ENCODE results near the gene SOX1. TPM values are rescaled to one million over a fixed set of nuclear protein-coding genes. Genes with fewer than 3 reads are reported as not detected.

The SOX1 gene
- total RNA-seq, 1 donor from 2014 or later: not detected

DNA sequence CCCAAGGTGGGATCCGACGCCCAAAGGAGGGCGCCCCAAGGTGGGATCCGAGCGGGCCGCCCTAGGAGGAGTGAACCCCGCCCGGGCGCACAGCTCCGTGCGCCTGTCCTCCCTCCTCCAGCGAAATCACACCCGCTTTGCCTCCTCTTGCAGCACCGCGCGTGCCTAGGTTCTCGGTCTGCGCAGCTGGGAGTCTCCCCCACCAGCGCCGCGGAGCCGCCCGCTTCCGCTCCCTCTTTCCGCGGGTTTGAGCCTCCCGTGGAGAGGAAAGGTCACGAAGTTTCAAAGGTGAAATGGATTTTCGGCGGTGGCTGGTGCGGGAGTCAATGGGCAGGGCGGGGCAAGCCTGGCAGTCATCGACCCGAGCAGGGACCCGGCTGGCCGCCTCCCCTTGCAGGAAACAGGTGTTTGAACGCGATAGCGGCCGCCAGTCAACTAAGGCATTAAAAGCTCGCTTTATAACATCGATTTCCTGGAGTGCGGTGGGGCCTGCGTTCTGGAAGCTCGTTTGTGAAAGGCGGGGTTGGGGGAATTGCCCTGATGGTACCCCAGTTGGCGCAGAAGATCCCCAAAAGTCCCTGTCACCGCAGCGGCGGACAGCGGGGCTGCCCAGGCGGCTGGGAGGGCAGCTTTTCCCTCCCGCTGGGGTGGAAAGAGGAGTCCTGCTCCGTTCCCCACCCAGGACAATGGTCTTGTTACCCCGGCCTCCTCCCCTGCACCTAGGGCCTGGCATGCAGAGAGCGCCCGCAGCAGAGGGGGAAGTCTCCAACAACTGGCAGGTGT is 9.0 kb upstream of the SOX1 start:
- DNase-seq (ENCODE audit: low spot score) (no peak), ATAC-seq (no peak)
- intact Hi-C loops (cut with DNase I): no loop called here

DNA sequence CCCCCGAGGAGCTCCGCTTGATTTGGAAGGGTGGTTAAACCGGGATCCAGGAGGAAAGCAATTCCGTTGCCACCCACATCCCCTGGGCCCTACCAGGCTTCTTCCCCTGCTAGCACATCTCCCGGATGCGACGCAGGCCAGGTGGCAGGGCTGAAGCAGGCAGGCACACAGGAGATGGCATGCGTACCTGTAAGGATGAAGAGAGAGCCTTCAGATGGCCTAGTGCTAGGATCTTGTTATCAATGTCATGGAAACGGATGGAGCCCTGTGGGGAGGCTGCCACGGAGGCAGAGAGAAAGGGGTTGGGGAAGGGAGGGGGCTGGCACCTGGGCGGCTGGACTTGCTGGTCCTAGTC is 8.5 kb upstream of the SOX1 start:
- DNase-seq (ENCODE audit: low spot score): no peak
- intact Hi-C loops (cut with DNase I): no loop called here
- ATAC-seq: no peak

DNA sequence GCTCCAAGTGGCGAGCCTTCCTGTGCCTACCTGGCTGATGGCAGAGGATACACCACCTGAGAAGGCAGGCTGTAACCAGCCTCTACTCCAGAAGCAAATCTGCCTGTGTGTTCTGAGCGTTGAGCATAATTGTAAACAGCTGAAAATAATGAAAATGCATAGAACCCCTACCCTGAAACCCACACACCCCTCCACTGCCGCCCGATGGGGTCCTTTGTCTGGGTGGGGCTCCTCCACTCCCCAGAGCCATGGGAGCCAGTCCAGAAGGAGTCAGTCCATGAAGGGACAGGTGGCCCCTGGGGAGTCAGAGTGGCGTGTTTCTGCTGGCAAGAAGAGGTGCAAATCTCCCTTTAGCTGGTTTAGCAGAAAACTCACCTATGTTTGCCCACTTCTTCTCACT is 8.0 kb upstream of the SOX1 start:
- no peak for DNase-seq (ENCODE audit: low spot score)
- intact Hi-C loops (cut with DNase I): no loop called here
- no peak for ATAC-seq

DNA sequence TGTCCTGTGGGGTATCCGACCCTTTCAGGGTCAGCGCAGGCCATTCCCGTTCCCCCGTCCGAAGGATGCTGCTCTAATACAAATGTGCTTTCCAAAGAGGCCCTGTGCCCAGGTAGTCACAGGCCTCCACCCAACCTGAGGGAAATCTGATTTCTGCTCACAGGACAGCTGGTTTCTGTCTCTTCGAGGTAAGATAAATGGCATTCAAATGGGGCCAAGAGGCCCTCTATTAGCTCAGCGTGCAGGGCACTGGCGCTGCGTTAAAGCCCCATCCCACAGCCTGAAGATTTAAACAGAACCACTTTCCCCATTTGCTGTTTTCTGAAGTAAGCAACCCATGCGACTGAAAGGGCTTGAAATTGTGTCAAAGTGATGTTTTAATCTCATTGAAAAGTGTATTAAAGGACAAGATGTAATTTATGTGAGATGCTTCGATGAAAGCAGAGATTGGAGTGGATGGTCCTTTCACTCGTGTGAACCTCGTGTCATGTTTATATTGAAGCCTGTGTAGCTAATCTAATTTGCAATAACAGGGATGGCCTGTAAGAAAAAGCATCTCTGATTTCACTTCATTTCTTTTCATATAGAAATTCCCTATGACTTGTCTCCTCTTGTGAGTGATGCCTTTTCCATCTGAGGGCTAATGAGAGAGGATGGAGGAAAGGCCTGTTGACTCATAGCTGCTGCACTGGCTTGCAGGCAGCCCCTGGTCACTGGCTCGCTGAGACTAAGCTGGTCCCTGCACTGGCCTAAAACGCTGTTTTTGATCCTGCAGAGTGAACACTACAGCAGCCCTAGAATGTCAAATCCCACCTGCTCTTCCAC is 7.3 kb upstream of the SOX1 start:
- no peak for ATAC-seq
- no peak for DNase-seq (ENCODE audit: low spot score)
- intact Hi-C loops (cut with DNase I): no loop called here

DNA sequence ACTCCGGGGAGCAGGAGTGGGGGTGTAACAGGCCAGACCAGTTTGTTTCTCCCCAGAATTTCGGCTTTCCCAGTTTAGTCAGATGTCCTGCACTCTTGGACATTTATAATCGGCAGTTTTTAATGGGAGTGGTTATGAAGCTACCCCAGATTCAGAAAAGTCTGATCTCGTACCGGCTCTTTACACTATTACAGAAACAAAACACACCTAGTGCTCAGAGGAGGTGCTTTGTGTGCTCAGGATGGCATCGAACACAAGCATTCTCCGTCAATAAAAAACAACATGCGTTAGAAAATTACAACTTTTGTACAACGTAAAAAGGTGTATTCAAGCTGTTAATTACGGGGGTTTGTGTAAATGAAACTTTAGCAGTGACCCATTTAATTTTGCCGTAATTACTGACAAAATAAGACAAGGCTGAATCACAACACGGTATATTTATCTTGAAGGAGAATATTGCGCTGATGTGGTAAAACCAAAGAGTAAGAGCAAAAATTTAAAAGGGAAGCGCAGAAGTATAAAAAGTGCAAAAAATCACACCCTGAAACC is 6.6 kb upstream of the SOX1 start:
- ATAC-seq (no peak), DNase-seq (ENCODE audit: low spot score) (no peak)
- intact Hi-C loops (cut with DNase I): no loop called here

DNA sequence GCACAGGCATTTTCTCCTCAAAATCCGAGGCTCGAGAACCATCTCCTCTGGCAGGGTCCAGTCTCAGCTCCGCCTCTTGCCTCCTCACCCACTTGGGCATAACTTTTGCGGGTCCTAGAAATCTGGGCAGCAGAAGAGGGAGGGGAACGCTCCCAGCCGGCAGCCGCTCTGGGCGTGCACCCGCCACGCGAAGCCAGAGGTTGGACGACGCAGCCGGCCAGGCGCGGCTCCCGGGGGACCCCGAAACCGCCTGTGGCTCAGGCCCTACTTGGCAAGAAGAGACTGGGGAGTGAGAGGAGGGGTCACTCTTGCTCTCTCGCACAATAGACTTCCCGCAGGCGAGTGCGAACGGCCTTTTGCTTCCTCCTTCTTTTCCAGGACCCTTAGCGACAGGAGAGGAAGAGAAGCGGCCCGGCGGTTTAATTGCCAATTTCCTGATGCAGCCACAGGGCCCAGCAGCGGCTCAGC is 6.0 kb upstream of the SOX1 start:
- ATAC-seq (no peak), DNase-seq (ENCODE audit: low spot score) (no peak)

DNA sequence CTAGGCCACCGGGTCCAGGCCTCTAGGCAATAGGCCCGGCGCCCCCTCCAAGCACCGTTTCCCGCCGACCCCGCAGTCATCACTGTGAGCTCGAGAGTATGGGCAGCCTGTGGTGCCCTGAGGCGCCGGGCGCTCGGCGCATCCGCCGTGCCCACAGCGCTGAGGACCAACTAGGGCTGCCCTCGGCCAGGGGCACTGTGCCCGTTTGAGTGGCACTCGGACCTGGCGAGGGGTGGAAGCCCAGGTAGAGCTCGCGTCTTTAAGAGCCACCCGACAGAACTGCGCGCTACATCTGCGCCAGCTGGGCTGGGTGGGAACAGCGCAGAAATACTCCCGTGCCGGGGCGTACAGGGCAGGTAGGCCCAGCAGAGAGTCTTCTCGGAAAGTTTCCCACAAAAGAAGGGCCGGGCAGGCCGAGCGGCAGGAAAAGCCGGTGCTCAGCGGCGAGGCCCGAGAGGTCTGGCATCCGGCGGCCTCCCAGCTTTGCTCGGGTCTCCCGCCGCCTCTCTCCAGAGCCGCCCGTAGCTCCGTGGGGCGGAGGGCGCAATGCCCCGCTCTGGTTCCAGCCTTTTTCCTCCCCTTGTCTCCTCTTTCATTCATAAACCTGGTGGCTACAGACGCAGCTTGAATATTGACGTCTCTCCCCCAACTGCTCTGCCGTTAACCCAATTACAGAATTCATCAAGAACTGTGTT is 5.4 kb upstream of the SOX1 start:
- no peak for ATAC-seq
- no peak for DNase-seq (ENCODE audit: low spot score)
- intact Hi-C loops (cut with DNase I): no loop called here

More for the DNA sequence above, 6.0 kb upstream of the SOX1 start:
- intact Hi-C loops (cut with DNase I): no loop called here

DNA sequence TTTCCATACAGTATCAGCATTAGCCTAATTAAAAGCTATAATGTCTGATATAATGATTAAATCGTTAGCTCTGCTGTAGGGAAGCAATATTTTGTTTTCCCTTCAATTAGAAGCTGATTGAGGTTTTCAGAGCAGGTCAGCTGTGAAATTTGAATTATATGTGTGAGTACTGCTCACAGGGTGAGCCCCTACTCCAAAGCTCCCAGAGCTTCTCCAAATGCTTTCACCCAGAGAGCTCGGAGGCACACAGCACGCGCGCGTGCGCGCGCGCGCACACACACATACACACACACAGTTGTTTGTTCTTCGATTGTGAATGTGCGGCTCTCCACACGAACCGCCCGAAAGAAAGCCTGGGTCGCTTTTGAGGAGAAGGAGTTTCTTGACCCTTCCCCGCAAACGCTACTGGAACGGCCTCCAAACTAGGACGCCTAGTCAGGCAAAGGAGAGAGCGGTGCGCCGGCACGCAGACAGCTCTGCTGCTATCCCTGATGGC is 4.8 kb upstream of the SOX1 start:
- intact Hi-C loops (cut with DNase I): no loop called here

DNA sequence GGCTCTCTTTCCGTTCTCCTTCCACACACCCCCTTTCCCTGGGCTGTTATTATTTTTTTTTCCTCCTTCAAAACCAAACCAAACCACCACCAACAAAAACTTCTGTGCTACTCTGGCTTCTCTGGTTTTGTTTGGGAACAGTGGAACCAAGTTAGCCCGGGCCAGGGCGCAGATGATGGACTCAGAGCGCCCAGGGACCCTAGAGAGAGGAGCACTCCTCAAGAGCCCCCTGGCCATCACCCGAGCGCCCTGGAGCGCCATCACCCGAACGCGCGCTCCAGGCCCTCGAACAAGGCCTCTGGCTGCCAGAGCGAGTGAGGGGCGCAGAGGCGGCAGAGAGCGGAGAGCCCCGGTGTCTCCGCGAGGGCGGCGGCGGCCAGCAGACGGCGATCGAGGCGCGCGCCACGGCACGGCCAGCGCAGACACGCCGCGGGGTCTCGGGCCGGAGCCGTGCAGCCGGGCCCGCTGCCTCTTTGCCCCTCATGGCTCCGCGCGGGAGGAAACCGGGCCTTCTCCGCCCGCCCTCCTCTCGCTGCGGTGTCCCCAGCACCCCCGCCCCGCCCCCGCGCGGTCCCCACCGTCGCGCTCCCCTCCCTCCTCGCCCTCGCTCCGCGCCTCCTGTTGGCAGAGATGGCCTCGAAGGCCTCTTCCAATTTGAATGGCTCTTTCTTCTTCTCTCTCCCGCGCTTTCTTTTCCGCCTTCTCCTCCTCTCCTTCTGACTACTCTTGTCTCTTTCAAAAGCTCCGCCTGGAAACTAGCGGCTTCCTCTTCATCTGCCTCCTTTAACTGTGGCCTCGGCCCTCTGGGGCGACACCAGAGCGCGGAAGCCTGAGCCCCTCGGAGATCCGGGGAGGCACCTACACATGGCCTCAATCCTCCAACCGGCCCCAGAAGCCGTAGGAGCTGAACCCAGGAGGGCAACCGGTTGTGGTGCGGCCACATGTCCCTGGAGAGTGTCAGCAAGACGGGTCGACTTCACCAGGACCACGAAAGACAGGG is 4.1 kb upstream of the SOX1 start:
- DNase-seq (ENCODE audit: low spot score) (no peak), ATAC-seq (no peak)
- intact Hi-C loops (cut with DNase I): no loop called here

More for the DNA sequence above, 4.8 kb upstream of the SOX1 start:
- DNase-seq (ENCODE audit: low spot score): no peak
- ATAC-seq: no peak

DNA sequence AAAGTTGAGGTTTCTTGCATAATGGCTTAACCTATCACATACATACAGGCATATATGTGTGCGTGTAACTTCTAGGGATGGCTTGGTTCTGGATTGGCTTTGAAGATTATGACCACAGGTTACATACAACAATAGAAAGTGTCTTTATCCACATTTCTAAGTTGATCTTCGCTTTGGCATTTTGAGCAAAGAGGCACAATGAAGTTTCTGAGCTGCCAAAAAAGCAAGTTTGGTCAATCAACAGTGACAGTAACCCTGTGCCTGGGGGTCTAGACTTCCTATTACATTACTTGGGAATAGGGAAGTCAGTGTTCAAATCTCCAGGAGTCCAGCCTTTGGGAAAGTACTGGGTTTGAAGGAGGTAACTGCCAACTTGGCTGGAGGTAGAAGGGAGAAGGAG is 3.1 kb upstream of the SOX1 start:
- intact Hi-C loops (cut with DNase I): no loop called here
- no peak for ATAC-seq
- no peak for DNase-seq (ENCODE audit: low spot score)

DNA sequence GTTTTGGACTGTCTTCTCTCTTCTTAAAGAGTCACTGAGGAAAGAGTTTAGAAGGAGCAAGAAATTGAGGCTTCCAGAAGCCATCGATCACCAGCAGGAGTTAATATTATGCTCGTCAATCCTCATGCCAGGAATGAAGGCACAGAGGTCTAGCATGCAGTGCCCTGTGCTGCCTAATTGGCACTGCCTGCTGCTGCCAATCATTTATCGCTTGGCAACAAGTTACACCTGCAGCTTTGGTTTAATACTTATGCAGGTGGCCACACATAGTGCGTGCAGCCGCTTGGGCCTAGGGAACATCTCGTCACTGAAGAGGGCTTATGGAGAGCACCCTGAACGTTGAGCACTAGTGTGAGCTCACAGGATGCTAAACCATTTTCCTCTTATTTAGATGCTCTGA is 2.7 kb upstream of the SOX1 start:
- DNase-seq (ENCODE audit: low spot score): no peak
- no peak for ATAC-seq
- intact Hi-C loops (cut with DNase I): no loop called here

DNA sequence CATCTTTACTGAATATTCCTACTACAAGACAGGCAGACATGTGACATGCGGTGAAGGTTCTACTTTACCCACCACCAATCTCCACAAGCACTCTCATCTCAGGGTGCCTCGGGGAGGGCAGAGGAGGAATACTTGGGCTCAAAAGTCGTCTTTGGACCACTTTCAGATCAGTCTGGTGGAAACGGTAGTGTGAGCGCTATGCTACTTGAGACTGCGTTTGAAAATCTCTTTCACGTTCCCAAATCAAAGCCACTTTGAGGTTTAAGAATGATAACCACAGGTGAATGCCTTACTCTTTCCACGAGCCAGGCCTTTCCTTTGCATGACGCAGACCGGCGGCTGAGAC is 1.5 kb upstream of the SOX1 start:
- DNase-seq (ENCODE audit: low spot score): no peak
- intact Hi-C loops (cut with DNase I): no loop called here
- ATAC-seq: no peak

DNA sequence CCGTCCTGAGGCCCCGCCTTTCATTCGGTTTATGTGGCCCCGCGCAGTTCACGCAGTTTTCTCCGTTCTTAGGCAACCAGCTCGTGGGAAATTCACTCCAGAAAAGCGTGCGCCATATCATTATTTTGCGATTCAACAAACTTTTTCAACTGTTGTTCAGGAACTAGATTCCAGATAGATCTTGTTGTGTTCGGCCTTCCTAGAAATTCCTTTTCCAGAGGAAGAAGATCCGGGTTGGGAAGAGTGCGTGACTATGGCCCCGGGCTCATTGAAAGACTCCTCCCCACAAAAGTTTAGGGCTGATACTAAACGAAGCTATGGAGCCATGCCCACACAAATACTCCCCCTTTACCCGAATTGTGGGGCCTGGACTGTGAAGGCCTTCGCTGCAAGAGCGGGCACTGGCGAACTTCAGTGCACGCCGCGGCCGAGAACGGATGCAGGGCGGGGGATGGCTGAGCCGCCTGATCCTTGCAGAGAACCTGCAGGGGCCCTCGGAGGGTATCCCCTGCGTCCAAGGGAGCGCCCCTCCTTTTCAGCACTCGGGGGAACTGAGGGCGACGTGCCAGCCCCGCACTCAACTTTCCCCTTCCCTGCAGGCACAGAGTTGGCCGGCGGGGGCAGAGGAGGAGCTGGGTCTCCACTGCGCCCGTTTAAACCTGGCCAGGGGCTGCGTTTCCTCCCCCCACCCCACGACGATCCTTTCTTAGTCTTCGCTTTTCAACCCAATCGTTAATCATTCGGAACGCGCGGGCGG is 904 bp upstream of the SOX1 start:
- intact Hi-C loops (cut with DNase I): no loop called here
- ATAC-seq (no peak), DNase-seq (ENCODE audit: low spot score) (no peak)

DNA sequence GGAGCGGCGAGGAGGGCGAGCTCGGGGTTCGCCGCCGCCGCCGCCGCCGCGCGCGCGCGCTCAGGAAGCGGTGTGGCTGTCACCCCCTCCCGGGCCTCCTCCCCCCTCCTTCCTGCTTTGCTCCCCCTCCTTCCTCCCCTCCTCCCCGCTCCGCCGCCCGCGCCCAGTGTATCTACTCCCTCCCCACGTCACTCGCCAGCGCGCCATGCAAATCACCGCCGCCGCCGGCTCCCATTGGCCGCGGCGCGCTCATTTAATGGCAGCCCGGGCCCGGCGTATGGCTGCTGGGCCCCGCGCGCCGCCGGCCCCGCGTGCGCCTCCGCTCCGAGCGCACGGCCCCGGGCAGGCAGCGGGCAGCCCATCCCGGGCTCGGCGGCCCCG is 335 bp upstream of the SOX1 start:
- no peak for DNase-seq (ENCODE audit: low spot score)
- intact Hi-C loops (cut with DNase I): no loop called here
- ATAC-seq: peak; percentile 36

DNA sequence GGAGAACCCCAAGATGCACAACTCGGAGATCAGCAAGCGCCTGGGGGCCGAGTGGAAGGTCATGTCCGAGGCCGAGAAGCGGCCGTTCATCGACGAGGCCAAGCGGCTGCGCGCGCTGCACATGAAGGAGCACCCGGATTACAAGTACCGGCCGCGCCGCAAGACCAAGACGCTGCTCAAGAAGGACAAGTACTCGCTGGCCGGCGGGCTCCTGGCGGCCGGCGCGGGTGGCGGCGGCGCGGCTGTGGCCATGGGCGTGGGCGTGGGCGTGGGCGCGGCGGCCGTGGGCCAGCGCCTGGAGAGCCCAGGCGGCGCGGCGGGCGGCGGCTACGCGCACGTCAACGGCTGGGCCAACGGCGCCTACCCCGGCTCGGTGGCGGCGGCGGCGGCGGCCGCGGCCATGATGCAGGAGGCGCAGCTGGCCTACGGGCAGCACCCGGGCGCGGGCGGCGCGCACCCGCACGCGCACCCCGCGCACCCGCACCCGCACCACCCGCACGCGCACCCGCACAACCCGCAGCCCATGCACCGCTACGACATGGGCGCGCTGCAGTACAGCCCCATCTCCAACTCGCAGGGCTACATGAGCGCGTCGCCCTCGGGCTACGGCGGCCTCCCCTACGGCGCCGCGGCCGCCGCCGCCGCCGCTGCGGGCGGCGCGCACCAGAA is 1.1 kb downstream of the SOX1 start:
- no peak for DNase-seq (ENCODE audit: low spot score)
- intact Hi-C loops (cut with DNase I): no loop called here
- no peak for ATAC-seq

DNA sequence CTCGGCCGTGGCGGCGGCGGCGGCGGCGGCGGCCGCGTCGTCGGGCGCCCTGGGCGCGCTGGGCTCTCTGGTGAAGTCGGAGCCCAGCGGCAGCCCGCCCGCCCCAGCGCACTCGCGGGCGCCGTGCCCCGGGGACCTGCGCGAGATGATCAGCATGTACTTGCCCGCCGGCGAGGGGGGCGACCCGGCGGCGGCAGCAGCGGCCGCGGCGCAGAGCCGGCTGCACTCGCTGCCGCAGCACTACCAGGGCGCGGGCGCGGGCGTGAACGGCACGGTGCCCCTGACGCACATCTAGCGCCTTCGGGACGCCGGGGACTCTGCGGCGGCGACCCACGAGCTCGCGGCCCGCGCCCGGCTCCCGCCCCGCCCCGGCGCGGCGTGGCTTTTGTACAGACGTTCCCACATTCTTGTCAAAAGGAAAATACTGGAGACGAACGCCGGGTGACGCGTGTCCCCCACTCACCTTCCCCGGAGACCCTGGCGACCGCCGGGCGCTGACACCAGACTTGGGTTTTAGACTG is 1.7 kb downstream of the SOX1 start:
- no peak for ATAC-seq
- DNase-seq (ENCODE audit: low spot score): no peak
- intact Hi-C loops (cut with DNase I): no loop called here

All from sciatic nerve (tissue), 2 donors.